HFFc6 (cell line): ENCODE measurements around the gene IQSEC3. TPM values are rescaled to one million over a fixed set of nuclear protein-coding genes. Genes with fewer than 3 reads are reported as not detected.

ENCODE experiments used
- DNase-seq: peaks from one replicate; pipeline ENCODE4 v3.0.0-alpha.2; 2018
- H3K27ac Mint-ChIP-seq: 2 replicates; pipeline ENCODE4 v1.8.0; 2020; ENCODE audit warnings: mild to moderate bottlenecking, mixed read lengths
- H3K27me3 Mint-ChIP-seq: 2 replicates; pipeline ENCODE4 v1.8.0; 2021; ENCODE audit warnings: mild to moderate bottlenecking, moderate library complexity, mixed read lengths; ENCODE audit not compliant: insufficient read depth
- H3K36me3 Mint-ChIP-seq: 2 replicates; pipeline ENCODE4 v1.8.0; 2021; ENCODE audit warnings: low read depth, mixed read lengths
- H3K4me1 Mint-ChIP-seq: 2 replicates; pipeline ENCODE4 v1.8.0; 2020; ENCODE audit warnings: low read depth, mixed read lengths
- H3K4me3 Mint-ChIP-seq: 2 replicates; pipeline ENCODE4 v1.8.0; 2020; ENCODE audit warnings: mild to moderate bottlenecking, moderate library complexity, mixed read lengths
- H3K9me3 Mint-ChIP-seq: 2 replicates; pipeline ENCODE4 v1.8.0; 2020; ENCODE audit warnings: mild to moderate bottlenecking, mixed read lengths
- total RNA-seq, 6 experiments: library from RNA; stranded (reverse); fragmentation: NEBNext Ultra II Directional; extraction: Animal tissue kit (Norgen Biotek cat#: 25700); gene quantifications; 2 replicates in 1 of 6; 3 replicates in 5 of 6; pipeline ENCODE4 v1.2.3, GENCODE V29; 2021
- TF ChIP-seq, protein P1 (sequence below): fragments of 200-600 bp; sonication (generic); IDR thresholded peaks from 2 replicates; pipeline ENCODE4 v1.5.0; 2021; ENCODE audit warnings: antibody characterized with exemption, mild to moderate bottlenecking

The IQSEC3 gene
- total RNA-seq, 6 experiments from 2014 or later: not detected

DNA sequence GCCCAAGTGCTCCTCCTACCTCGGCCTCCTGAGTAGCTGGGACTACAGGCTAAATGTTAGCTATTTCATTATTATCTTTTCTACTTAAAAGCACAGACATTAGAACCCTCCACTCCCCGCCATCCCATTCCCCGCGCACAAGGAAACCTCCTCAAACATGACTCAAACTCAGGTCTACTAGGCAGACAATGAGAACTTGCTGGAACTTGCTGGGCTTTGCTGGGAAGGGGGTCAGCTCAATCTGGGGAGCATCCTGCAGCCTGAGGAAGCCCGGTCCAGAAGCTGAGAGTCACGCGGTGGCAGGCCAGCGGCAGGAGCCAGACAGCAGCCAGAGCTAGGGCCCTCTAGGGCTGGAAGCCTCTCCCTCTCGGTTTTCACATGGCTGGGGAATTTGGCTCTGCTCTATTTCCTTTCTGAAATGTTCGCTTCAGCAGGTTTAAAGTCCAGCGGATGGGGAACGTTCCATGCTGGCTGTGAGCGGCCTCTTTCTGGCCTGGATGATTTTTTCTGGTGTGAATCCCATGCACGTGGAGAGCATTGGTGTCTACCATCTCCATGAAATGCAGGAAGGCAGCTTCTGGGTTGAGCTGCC is 78.9 kb downstream of the IQSEC3 start:
- peaks cover 68% of the 10 kb centered on the region for H3K27me3 Mint-ChIP-seq
- H3K36me3 Mint-ChIP-seq: no peaks in the 10 kb centered on the region
- H3K4me1 Mint-ChIP-seq: no peaks in the 10 kb centered on the region
- no peak for DNase-seq
- H3K27ac Mint-ChIP-seq: no peak overlapping the region
- TF ChIP-seq, protein P1, sequence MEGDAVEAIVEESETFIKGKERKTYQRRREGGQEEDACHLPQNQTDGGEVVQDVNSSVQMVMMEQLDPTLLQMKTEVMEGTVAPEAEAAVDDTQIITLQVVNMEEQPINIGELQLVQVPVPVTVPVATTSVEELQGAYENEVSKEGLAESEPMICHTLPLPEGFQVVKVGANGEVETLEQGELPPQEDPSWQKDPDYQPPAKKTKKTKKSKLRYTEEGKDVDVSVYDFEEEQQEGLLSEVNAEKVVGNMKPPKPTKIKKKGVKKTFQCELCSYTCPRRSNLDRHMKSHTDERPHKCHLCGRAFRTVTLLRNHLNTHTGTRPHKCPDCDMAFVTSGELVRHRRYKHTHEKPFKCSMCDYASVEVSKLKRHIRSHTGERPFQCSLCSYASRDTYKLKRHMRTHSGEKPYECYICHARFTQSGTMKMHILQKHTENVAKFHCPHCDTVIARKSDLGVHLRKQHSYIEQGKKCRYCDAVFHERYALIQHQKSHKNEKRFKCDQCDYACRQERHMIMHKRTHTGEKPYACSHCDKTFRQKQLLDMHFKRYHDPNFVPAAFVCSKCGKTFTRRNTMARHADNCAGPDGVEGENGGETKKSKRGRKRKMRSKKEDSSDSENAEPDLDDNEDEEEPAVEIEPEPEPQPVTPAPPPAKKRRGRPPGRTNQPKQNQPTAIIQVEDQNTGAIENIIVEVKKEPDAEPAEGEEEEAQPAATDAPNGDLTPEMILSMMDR: no peak
- no peaks in the 10 kb centered on the region for H3K9me3 Mint-ChIP-seq
- no peak overlapping the region for H3K4me3 Mint-ChIP-seq

DNA sequence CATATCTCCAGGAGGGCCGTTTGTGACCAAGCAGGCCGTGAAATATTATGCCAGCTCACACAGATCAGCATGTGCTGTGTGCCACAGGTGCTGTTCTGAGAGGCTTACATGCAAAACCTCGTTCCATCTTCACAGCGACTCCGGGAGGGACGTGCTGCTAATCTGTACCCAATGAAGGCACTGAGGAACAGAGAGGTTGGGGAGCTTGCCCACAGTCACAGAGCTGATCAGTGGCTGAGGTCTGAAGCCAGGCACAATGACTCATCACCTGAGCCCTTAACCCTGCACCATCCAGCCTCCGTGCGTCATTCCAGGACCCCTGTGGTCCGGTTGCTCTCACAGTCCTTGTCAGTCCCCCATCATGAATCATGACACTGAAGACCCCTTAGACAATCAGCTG is 80.7 kb downstream of the IQSEC3 start:
- H3K27ac Mint-ChIP-seq: no peak overlapping the region
- TF ChIP-seq, protein P1: no peak
- no peak for DNase-seq
- H3K27me3 Mint-ChIP-seq: peaks cover 61% of the 10 kb centered on the region
- no peaks in the 10 kb centered on the region for H3K4me1 Mint-ChIP-seq
- no peak overlapping the region for H3K4me3 Mint-ChIP-seq
- no peaks in the 10 kb centered on the region for H3K36me3 Mint-ChIP-seq
- no peaks in the 10 kb centered on the region for H3K9me3 Mint-ChIP-seq

DNA sequence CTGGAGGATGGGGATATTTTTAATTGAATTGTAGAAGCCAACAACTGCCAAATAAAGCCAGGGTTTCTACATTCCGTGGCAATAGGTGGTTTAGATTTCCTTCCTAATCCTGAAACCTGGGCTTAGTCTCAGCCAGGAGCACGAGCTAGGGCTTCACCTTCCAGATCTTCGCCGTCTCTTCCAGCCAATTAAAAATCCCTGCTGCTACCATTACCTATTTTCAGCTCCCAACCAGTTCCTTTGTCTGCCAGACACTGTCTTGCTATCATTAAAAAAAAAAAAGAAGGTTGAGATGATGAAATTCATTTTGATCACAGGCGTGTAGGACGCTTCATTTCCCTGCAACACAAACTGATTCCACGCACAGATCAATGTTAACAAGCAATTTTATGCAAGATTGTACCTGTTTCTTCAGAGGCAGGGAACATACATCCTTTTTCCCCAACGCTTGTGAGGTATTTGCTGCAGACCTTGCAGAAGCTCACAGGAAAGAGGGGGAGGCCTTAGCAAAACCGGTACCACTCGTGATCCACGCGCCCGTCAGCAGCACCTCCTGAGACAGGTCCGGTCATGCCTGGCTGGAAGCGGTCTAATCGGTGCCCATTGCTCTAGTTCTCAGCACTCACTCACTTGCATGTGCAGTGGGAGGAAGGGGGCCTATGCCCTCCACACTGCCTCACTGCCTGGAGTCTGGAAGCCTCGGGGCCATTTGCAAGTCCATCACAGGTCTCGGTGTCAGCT is 82.3 kb downstream of the IQSEC3 start:
- Mint-ChIP-seq H3K4me1 (no peaks in the 10 kb centered on the region), H3K27me3 (peaks cover 68% of the 10 kb centered on the region), H3K9me3 (no peaks in the 10 kb centered on the region), H3K4me3 (no peak overlapping the region), H3K27ac (no peak overlapping the region), H3K36me3 (no peaks in the 10 kb centered on the region)
- no peak for DNase-seq
- TF ChIP-seq, protein P1: no peak

DNA sequence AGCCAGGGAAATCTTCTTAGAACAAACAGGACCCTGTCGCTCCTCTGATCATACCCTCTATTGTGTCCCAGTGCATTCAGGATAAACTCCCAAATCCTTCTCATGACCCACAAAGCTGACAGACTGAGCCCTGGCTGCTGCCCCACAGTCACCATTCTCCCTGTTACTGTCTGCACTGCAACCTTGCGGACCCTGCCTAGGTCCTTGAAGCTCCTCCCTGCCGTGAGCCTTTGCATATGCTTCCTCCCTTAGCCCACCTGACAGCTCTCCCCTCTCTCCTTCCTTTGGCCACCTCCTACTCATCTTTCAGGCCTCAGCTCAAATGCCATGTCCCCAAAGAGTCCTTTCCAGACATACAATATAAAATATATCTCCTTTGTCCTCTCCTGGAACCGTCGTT is 85.0 kb downstream of the IQSEC3 start:
- Mint-ChIP-seq H3K9me3 (no peaks in the 10 kb centered on the region), H3K27me3 (peaks cover 62% of the 10 kb centered on the region), H3K27ac (no peak overlapping the region), H3K4me1 (no peaks in the 10 kb centered on the region), H3K36me3 (no peaks in the 10 kb centered on the region), H3K4me3 (no peak overlapping the region)
- DNase-seq: no peak
- TF ChIP-seq, protein P1: no peak

DNA sequence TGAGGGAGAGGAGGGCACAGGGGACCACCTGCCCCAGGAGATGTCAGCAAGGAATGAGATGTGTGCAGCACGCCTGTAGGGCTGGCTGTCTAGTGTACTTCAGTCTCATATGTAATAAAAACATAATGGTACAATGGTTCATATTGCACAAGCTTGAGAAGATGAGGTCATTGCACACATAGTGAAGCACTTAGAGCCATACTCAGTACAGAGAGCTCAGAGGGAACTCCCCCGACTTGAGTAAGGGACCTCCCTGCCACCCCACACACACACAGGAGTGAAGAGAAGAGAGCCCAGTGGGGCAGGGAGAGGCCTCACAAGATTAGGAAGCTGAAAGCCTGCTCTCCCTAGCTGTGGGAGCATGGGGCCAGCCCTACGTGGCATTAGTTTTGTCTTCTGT is 85.9 kb downstream of the IQSEC3 start:
- no peaks in the 10 kb centered on the region for H3K9me3 Mint-ChIP-seq
- no peak overlapping the region for H3K27ac Mint-ChIP-seq
- DNase-seq: peak; percentile 2
- no peaks in the 10 kb centered on the region for H3K36me3 Mint-ChIP-seq
- peaks cover 55% of the 10 kb centered on the region for H3K27me3 Mint-ChIP-seq
- TF ChIP-seq, protein P1: no peak
- H3K4me3 Mint-ChIP-seq: no peak overlapping the region
- no peaks in the 10 kb centered on the region for H3K4me1 Mint-ChIP-seq
